Muscle layer of colon (tissue), 2 donors: ENCODE results near the gene SRGAP1.

Source experiments
- H3K27ac ChIP-seq: one replicate; pipeline ENCODE4 v1.7.0; 2013; ENCODE audit warnings: low read depth, mild to moderate bottlenecking, low read length, moderate library complexity
- H3K27me3 ChIP-seq, 2 donors: one replicate each; pipeline ENCODE4 v1.7.0; 2013; ENCODE audit warnings: low read length in 2 of 2, mild to moderate bottlenecking in 2 of 2; ENCODE audit not compliant: insufficient read depth in 2 of 2, control insufficient read depth in 1 of 2
- H3K36me3 ChIP-seq: one replicate; pipeline ENCODE4 v1.7.0; 2013; ENCODE audit warnings: mild to moderate bottlenecking, low read length; ENCODE audit not compliant: insufficient read depth
- H3K4me1 ChIP-seq: one replicate; pipeline ENCODE4 v1.7.0; 2013; ENCODE audit warnings: mild to moderate bottlenecking, low read length; ENCODE audit not compliant: insufficient read depth
- H3K4me3 ChIP-seq, 2 donors: one replicate each; pipeline ENCODE4 v1.7.0; 2013; ENCODE audit warnings: low read length in 2 of 2, low read depth in 1 of 2, mild to moderate bottlenecking in 1 of 2, moderate library complexity in 1 of 2
- H3K9ac ChIP-seq: one replicate; pipeline ENCODE4 v1.7.0; 2013; ENCODE audit warnings: low read length
- H3K9me3 ChIP-seq: one replicate; pipeline ENCODE4 v1.7.0; 2013; ENCODE audit warnings: mild to moderate bottlenecking, low read length
- donor health status: abdominal sarcoma.
- donor health status: Adenocarcinoma of cecum.

The SRGAP1 gene

DNA sequence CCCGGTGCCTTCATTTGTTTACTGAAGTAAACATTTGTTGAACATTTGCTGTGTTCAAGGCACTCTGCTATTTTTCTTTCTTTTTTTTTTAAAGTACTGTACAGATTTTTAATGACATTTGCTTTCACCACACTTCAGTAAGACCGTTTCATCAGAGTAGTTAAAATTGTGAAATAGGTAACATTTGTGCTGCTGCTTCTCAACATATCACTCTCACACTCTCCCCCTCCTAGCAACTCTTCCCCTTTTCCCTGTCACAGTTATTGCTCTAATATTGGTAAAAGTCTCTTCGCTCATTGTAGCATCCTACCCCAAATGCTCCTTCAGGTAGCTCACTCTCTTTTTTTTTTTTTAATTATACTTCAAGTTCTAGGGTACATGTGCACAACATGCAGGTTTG is 49.6 kb downstream of the SRGAP1 start:
- Histone ChIP-seq H3K9ac (no peak overlapping the region), H3K9me3 (no peaks in the 10 kb centered on the region), H3K36me3 (no peaks in the 10 kb centered on the region), H3K4me1 (peaks cover 15% of the 10 kb centered on the region), H3K4me3 (no peak overlapping the region), H3K27ac (no peak overlapping the region), H3K27me3 (no peaks in the 10 kb centered on the region)

DNA sequence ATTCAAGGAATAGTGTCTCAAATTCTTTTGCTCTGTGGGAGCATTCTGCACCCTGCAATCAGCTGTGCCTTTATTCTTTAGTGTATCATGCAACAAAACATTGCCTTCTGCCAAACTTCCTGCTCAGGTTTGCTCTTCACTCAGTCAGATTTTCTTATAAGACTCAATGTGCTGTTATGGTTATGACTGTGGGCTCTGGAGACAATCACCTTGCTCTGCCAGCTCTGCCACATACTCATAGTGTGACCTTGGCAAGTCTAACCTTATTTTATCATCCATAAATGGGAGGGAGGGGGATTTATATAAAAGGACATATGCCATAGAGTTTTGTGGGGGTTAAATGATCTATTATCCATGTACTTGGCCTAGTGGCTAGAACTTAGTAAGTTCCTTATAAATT is 51.3 kb downstream of the SRGAP1 start:
- Histone ChIP-seq H3K4me3 (no peak overlapping the region), H3K9ac (no peak overlapping the region), H3K27ac (no peak overlapping the region), H3K9me3 (no peaks in the 10 kb centered on the region), H3K4me1 (peaks cover 15% of the 10 kb centered on the region), H3K36me3 (no peaks in the 10 kb centered on the region), H3K27me3 (no peaks in the 10 kb centered on the region)

DNA sequence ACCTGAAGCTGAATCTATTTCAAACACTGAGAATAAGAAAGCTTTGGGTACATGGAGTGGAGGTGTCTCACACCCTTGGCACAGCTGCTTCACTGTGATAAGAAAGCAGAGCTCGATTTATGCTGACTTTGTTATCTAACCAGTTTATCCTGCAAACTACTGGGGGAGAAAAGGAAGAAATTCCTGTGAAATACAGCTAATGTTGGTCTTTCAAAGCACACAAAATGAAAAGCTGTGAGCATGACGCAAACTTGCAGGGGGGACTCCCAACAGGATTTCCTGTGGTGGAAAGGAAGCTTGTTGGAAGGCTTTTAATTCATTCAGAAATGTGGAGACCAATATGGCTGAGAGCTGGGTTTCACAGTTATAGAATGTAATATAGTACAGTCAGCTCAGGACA is 53.4 kb downstream of the SRGAP1 start:
- Histone ChIP-seq H3K4me1 (peaks cover 24% of the 10 kb centered on the region), H3K9me3 (no peaks in the 10 kb centered on the region), H3K36me3 (no peaks in the 10 kb centered on the region), H3K27me3 (no peaks in the 10 kb centered on the region), H3K9ac (no peak overlapping the region), H3K4me3 (no peak overlapping the region), H3K27ac (no peak overlapping the region)

DNA sequence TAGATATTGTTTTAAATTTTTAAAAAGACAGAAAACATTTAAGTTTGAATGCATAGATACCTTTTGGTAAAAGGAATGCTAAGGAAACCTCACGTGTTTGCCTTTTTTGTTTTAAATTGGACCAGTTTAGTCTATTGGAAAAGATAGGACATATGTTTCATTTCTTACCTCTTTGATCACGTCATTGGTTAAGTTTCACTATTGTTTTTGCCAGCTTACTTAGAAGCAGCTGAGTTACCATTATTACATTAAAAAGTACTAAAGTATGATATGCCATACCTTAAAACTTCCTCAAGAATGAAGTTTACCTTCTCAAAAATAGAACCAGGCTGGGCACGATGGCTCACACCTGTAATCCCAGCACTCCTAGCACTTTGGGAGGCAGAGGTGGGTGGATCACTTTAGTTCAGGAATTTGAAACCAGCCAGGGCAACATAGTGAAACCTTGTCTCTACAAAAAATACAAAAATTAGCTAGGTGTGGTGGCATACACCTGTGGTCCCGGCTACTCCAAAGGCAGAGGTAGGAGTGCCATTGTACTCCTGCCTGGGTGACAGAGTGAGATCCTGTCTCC is 54.4 kb downstream of the SRGAP1 start:
- H3K9me3 ChIP-seq: no peaks in the 10 kb centered on the region
- no peak overlapping the region for H3K9ac ChIP-seq
- no peak overlapping the region for H3K4me3 ChIP-seq
- no peaks in the 10 kb centered on the region for H3K27me3 ChIP-seq
- peaks cover 24% of the 10 kb centered on the region for H3K4me1 ChIP-seq
- no peaks in the 10 kb centered on the region for H3K36me3 ChIP-seq
- no peak overlapping the region for H3K27ac ChIP-seq

DNA sequence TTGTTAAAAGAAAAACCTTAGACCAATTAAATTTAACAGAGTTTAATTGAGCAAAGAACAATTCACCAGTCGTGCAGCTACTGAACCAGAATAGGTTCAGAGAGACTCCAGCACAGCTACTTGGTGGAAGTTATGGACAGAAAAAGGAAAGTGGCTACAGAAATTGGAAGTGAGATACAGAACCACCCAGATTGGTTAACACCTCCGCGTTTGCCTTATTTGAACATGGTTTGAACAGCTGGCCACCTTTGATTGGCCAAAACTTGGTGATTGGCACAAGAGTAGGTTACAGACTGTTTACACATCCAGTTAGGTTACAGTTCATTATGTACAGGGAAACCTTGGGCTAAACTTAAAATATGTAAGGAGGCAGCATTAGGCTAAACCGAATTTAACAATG is 54.9 kb downstream of the SRGAP1 start:
- Histone ChIP-seq H3K27ac (no peak overlapping the region), H3K4me1 (peaks cover 24% of the 10 kb centered on the region), H3K4me3 (no peak overlapping the region), H3K9me3 (no peaks in the 10 kb centered on the region), H3K36me3 (no peaks in the 10 kb centered on the region), H3K9ac (no peak overlapping the region), H3K27me3 (no peaks in the 10 kb centered on the region)

DNA sequence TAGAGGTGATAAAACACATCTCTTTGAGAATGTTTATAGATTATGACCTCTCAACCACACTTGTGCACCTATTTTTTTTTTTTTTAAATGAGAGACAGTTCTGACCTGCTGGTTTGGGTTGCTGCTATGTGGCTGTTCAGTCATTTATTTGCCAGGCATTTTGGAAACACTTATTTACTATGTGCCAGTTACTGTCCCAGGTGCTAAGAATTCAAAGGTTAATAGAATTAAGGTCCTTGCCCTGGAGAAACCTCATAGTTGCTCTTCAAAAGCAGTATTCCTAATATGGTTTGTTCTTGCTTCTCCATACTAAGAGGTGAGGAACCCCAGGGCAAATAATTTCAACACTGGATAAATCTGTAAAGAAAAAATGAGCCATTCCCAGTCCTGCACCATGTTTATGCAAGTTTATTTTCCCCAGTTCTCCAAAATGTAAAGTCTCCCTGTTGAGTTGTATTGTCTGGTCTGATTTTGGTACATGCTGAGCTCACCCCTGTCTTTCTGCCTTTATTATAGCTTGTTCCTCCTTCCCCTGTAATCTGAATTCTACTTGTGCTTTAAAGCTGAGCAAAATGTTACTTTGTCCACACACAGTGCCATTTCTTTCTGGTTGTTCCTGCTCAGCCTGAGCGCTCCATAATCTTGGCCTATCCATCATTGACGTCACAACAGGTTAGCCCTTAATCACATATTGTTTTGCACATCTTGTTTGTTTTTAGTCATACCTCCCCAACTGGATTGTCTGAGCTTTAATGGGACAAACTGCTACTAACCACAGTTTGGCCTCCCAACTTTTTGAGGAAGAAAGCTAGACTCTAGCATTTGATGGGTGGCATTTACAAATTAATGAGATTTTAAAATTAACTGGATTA is 56.7 kb downstream of the SRGAP1 start:
- Histone ChIP-seq H3K27ac (no peak overlapping the region), H3K9ac (no peak overlapping the region), H3K4me3 (no peak overlapping the region), H3K27me3 (no peaks in the 10 kb centered on the region), H3K36me3 (no peaks in the 10 kb centered on the region), H3K4me1 (peaks cover 17% of the 10 kb centered on the region), H3K9me3 (no peaks in the 10 kb centered on the region)

DNA sequence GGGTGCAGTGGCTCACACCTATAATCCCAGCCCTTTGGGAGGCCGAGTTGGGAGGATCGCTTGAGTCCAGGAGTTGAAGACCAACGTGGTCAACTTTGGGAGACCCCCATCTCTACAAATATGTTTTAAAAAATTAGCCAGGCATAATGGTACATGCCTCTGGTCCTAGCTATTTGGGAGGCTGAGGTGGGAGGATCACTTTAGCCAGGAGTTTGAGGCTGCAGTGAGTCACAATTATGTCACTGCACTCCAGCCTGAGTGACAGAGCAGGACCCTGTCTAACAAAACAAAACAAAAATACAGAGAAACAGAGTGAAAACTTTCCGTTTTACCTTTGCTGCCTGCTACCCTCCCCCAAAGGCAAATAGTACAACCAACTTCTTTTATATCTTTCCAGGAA is 60.2 kb downstream of the SRGAP1 start:
- no peaks in the 10 kb centered on the region for H3K27me3 ChIP-seq
- H3K36me3 ChIP-seq: no peaks in the 10 kb centered on the region
- H3K4me3 ChIP-seq: no peak overlapping the region
- no peak overlapping the region for H3K27ac ChIP-seq
- no peaks in the 10 kb centered on the region for H3K9me3 ChIP-seq
- H3K4me1 ChIP-seq: peaks cover 9% of the 10 kb centered on the region
- no peak overlapping the region for H3K9ac ChIP-seq

DNA sequence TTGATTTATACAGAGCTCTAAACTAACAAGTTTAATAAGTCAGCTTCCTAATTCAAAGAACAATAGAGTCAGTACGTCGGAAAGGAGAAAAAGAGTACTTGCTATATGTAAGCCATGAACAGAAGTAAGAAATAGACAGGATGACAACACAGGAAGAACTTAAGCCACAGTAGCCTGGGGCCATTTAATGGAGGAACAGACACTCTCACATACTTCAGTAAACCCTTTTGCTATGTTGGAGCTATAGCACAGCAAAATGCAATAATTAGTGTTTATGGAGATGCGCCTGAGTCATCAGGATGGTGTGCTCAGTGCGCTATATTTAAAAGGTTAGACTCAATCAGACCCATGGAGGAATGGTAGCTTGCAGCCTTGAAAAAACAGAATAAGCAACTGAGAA is 61.0 kb downstream of the SRGAP1 start:
- H3K9me3 ChIP-seq: no peaks in the 10 kb centered on the region
- peaks cover 13% of the 10 kb centered on the region for H3K4me1 ChIP-seq

DNA sequence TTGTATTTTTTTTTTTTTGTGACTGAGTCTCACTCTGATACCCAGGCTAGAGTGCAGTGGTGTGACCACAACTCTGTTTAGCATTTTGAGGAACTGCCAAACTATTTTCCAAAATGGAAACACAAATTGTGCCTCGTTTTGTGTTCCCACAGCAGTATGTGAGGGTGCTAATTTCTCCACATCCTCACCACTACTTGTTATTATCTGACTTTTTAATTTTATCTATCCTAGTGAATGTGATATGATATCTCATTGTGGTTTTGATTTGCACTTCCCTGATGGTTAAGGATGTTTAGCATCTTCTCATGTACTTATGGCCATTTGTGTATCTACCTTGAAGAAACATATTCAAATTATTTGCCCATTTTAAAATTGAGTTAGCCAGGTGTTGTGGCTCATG is 62.4 kb downstream of the SRGAP1 start:
- Histone ChIP-seq H3K9ac (no peak overlapping the region), H3K4me3 (no peak overlapping the region), H3K27me3 (no peaks in the 10 kb centered on the region), H3K27ac (no peak overlapping the region), H3K9me3 (no peaks in the 10 kb centered on the region), H3K36me3 (no peaks in the 10 kb centered on the region), H3K4me1 (peaks cover 12% of the 10 kb centered on the region)

More for the DNA sequence above, 61.0 kb downstream of the SRGAP1 start:
- H3K36me3 ChIP-seq: no peaks in the 10 kb centered on the region
- no peak overlapping the region for H3K27ac ChIP-seq
- H3K9ac ChIP-seq: no peak overlapping the region
- no peaks in the 10 kb centered on the region for H3K27me3 ChIP-seq
- H3K4me3 ChIP-seq: no peak overlapping the region

DNA sequence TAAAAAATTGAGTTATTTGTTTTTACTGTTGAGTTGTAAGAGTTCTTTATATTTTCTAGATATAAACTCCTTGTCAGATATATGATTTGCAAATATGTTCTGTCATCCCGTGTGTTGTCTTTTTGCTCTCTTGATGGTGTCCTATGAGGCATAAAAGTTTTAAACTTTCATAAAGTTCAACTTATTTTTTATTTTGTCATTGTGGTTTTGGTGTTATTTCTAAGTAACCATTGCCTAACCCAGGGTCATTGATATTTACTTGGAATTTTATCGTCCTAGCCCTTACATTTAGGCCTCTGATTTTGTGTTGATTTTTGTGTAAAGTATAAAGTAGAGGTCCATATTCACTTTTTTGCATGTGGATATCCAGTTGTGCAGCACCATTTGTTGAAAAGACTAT is 63.1 kb downstream of the SRGAP1 start:
- H3K9me3 ChIP-seq: no peaks in the 10 kb centered on the region
- H3K27me3 ChIP-seq: no peaks in the 10 kb centered on the region
- H3K27ac ChIP-seq: no peak overlapping the region
- H3K9ac ChIP-seq: no peak overlapping the region
- H3K4me3 ChIP-seq: no peak overlapping the region
- no peaks in the 10 kb centered on the region for H3K36me3 ChIP-seq
- peaks cover 7% of the 10 kb centered on the region for H3K4me1 ChIP-seq

DNA sequence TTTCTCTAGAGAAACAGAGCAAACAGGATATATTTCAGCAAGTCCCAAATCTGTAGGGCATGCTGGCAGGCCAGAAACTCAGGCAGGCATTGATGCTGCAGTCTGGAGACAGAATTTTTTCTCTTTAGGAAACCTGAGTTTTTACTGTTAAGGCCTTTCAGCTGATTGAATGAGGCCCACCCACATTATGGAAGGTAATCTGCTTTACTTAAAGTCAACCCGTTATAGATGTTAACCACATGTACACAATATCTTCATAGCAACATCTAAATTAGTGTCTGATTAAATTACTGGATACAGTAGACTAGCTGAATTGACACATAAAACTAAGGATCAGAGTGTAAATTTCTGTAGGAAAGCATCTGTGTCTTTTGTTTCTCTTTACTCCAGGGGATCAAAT is 65.2 kb downstream of the SRGAP1 start:
- no peak overlapping the region for H3K27ac ChIP-seq
- no peaks in the 10 kb centered on the region for H3K36me3 ChIP-seq
- H3K9ac ChIP-seq: no peak overlapping the region
- no peaks in the 10 kb centered on the region for H3K9me3 ChIP-seq
- H3K4me1 ChIP-seq: peaks cover 10% of the 10 kb centered on the region
- no peak overlapping the region for H3K4me3 ChIP-seq
- H3K27me3 ChIP-seq: no peaks in the 10 kb centered on the region

DNA sequence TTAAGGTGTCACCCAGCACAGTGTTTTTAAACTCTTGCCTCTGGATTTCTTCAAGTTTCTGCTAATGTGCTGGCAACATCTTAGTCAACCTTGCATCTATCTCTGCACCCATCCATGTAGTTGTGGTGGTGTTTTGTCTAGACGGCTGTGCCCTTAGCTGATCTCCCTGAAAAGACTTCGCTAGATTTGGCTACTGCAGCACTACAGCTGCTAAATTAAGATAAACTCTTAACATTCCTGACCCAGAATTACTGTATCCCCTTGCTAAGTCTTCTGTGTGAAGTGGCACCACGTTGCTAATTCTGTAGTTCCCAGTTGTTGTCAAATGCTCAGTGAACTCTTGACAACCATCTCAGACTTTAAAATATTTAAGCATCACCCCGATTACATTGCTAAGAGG is 66.8 kb downstream of the SRGAP1 start:
- H3K9ac ChIP-seq: no peak overlapping the region
- H3K27ac ChIP-seq: no peak overlapping the region
- no peak overlapping the region for H3K4me3 ChIP-seq
- no peaks in the 10 kb centered on the region for H3K36me3 ChIP-seq
- no peaks in the 10 kb centered on the region for H3K27me3 ChIP-seq
- H3K4me1 ChIP-seq: peaks cover 26% of the 10 kb centered on the region
- no peaks in the 10 kb centered on the region for H3K9me3 ChIP-seq
